Left lung (tissue), 10 donors: ENCODE results near the gene PRKRA. TPM values are rescaled to one million over a fixed set of nuclear protein-coding genes. Genes with fewer than 3 reads are reported as not detected.
"Not testable (repeated sequence)": the region's sequence is repeated elsewhere in the genome, so short reads cannot be mapped to it uniquely, and the experiment has no call there.

Source experiments
- ATAC-seq: fragments of 200-7000 bp; cut with Tn5 transposase; one replicate; pipeline ENCODE4 v1.9.1; 2020; ENCODE audit warnings: moderate library complexity
- DNase-seq, 4 donors: peaks; one replicate each; pipeline ENCODE4 v3.0.0-alpha.2; 2013 to 2020
- H3K27ac ChIP-seq, 2 donors: fragments of 200-600 bp; sonication (generic) in 1 of 2; one replicate each; pipeline versions ENCODE4 v1.5.0 to v1.8.0; 2020 to 2021
- H3K27me3 ChIP-seq, 2 donors: fragments of 200-600 bp; sonication (generic) in 1 of 2; one replicate each; pipeline versions ENCODE4 v1.5.0 to v1.8.0; 2020 to 2021
- H3K36me3 ChIP-seq, 2 donors: fragments of 200-600 bp; sonication (generic) in 1 of 2; one replicate each; pipeline versions ENCODE4 v1.5.0 to v1.8.0; 2020 to 2021
- H3K4me1 ChIP-seq, 2 donors: fragments of 200-600 bp; one replicate each; pipeline ENCODE4 v1.8.0; 2021
- H3K4me3 ChIP-seq, 2 donors: fragments of 200-600 bp; sonication (generic) in 1 of 2; one replicate each; pipeline versions ENCODE4 v1.5.0 to v1.8.0; 2020 to 2021; ENCODE audit warnings: mild to moderate bottlenecking in 1 of 2
- H3K9me3 ChIP-seq, 2 donors: fragments of 200-600 bp; sonication (generic) in 1 of 2; one replicate each; pipeline versions ENCODE4 v1.5.0 to v1.8.0; 2020 to 2021
- intact Hi-C, 2 donors: fragments of 100-400 bp; cut with DNase I; formaldehyde crosslinking; loops; one replicate each; pipeline versions ENCODE4 v1.11.2 to v1.14.2; 2022
- polyA plus RNA-seq, 6 donors: library from polyadenylated mRNA; unstranded; fragments of 120-200 nt; gene quantifications; one replicate each; pipeline ENCODE4 v1.2.1, GENCODE V29; 2013; ENCODE audit not compliant: insufficient read length in 6 of 6
- total RNA-seq, 2 donors: library from RNA; stranded (reverse); fragmentation: NEBNext Ultra II Directional; extraction: Animal tissue kit (Norgen Biotek cat#: 25700); gene quantifications; one replicate each; pipeline ENCODE4 v1.2.1, GENCODE V29; 2021
- TF ChIP-seq, protein P1 (sequence below), 2 donors: fragments of 200-600 bp; sonication (generic) in 1 of 2; IDR thresholded peaks; one replicate each; pipeline versions ENCODE4 v1.5.0 to v1.8.0; 2021; ENCODE audit warnings: antibody characterized with exemption in 2 of 2
- donor health status: DM: no; HTN: yes; CAD: no.
- donor health status: DM: no; HTN: no; CAD: no.

The PRKRA gene
- total and polyA plus RNA-seq, 8 donors = 45.2 to 83.5 (median 69.0) TPM

- Histone ChIP-seq H3K4me1 (peaks cover 10 to 27% of the 10 kb centered on the region in 2 donors), H3K27me3 (no peaks in the 10 kb centered on the region), H3K4me3 (peak overlapping the region; percentile 53 to 61), H3K9me3 (no peaks in the 10 kb centered on the region), H3K36me3 (no peaks in the 10 kb centered on the region), H3K27ac (peak overlapping the region; percentile 86 to 98)
- intact Hi-C loops = no loop called here
- ATAC-seq (peak; percentile 98), DNase-seq (peak; percentile 84 to 94 (median 91))
- TF ChIP-seq, protein P1, sequence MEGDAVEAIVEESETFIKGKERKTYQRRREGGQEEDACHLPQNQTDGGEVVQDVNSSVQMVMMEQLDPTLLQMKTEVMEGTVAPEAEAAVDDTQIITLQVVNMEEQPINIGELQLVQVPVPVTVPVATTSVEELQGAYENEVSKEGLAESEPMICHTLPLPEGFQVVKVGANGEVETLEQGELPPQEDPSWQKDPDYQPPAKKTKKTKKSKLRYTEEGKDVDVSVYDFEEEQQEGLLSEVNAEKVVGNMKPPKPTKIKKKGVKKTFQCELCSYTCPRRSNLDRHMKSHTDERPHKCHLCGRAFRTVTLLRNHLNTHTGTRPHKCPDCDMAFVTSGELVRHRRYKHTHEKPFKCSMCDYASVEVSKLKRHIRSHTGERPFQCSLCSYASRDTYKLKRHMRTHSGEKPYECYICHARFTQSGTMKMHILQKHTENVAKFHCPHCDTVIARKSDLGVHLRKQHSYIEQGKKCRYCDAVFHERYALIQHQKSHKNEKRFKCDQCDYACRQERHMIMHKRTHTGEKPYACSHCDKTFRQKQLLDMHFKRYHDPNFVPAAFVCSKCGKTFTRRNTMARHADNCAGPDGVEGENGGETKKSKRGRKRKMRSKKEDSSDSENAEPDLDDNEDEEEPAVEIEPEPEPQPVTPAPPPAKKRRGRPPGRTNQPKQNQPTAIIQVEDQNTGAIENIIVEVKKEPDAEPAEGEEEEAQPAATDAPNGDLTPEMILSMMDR (IDR thresholded peaks at IDR 0.05) = peak; percentile 79 to 80
These were observed 36.4 kb downstream of the PRKRA start for GRCh38 chr2:178414266-178415247.

DNA sequence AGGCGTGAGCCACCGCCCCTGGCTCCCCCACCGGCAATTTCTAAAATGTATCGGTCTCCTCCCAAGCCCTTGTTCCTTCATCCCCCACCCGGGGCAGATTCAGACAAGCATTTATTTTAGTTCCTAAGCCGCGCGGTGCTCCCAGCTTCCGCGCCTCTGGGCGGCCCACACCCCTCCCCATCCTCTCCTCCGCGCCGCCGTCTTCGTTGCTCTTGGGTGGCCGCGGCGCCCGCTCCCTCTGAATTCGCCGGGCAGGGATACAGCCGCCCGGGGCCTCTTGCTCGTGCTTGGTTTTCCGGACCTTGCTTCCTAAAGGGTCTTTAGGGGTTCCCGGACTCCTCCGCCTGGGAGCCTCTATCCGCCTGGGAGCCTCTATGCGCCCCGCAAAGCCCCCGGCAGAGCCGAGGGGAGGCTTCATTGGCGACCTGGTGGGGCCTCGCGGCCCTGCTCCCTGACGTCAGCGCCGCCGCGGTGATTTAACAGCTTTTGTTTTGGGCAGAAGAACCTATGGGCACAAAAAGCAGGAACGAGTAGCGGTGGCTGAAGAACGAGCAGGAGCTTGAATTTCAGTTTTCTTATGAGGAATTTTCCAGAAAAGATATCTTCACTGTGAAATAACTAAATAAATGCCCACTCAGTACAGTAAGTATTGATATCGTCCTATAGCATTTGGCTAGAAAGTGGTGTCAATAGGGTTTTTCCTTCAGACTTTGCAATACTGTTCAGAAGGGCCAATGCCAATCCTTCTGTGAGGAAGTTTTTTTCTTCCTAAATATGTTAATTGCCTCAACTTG lies 37.3 kb downstream of the PRKRA start:
- Histone ChIP-seq H3K4me3 (peak overlapping the region; percentile 53 to 61), H3K27me3 (no peaks in the 10 kb centered on the region), H3K36me3 (no peaks in the 10 kb centered on the region), H3K4me1 (peaks cover 10 to 27% of the 10 kb centered on the region in 2 donors), H3K27ac (peak overlapping the region; percentile 86 to 98), H3K9me3 (no peaks in the 10 kb centered on the region)
- ATAC-seq (peak; percentile 88), DNase-seq (peak; percentile 82 to 94 (median 84))
- intact Hi-C loops = no loop called here
- TF ChIP-seq, protein P1 (IDR thresholded peaks at IDR 0.05) = no peak

GRCh38 chr2:178412453-178412852 lies 38.5 kb downstream of the PRKRA start:
- H3K27me3 ChIP-seq, intact Hi-C loops, H3K27ac ChIP-seq, DNase-seq, H3K36me3 ChIP-seq, H3K9me3 ChIP-seq, H3K4me3 ChIP-seq, ATAC-seq: not testable (repeated sequence)
- peaks cover 10 to 19% of the 10 kb centered on the region in 2 donors for H3K4me1 ChIP-seq

- Histone ChIP-seq H3K4me3 (no peak overlapping the region), H3K9me3 (no peaks in the 10 kb centered on the region), H3K27ac (no peak overlapping the region), H3K27me3 (no peaks in the 10 kb centered on the region), H3K4me1 (peaks cover 10 to 19% of the 10 kb centered on the region in 2 donors), H3K36me3 (no peaks in the 10 kb centered on the region)
- TF ChIP-seq, protein P1 (IDR thresholded peaks at IDR 0.05) = no peak
- peak in 1 of 4 donors; percentile 6 for DNase-seq
- no peak for ATAC-seq
- intact Hi-C loops = no loop called here
These were observed 38.9 kb downstream of the PRKRA start for GRCh38 chr2:178412047-178412446.

DNA sequence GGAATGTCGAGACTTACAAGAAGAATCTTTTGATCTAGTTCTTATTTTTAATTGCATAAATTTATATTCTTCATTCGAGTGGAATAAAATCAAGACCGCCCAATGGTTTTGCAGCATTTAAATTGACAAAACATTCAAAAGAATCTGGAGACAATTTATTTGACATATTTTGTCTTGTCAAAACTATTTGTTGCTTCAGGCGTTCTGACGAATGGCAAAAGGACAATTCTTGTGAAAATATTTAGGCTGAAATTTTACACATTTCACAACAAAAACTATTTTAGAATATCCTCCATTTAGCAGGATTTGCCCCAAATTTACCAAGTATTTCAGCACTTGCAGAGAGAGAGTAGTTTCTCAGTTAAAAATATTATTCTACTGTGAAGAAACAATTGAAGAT lies 41.7 kb downstream of the PRKRA start:
- H3K27me3 ChIP-seq = no peaks in the 10 kb centered on the region
- intact Hi-C loops = no loop called here
- H3K4me1 ChIP-seq = peaks cover 4 to 8% of the 10 kb centered on the region in 2 donors
- H3K9me3 ChIP-seq = no peaks in the 10 kb centered on the region
- H3K4me3 ChIP-seq = no peak overlapping the region
- no peak for DNase-seq
- TF ChIP-seq, protein P1 (IDR thresholded peaks at IDR 0.05) = no peak
- H3K27ac ChIP-seq = no peak overlapping the region
- no peak for ATAC-seq
- no peaks in the 10 kb centered on the region for H3K36me3 ChIP-seq
